NCI-H1417 treated with DMSO at 0.1 percent for 48 hours (cell line): ENCODE measurements around the gene OR56A4.

Source experiments
- DNase-seq: peaks from one replicate; lab custom pipeline; 2025; lab: John Stamatoyannopoulos, UW

OR56A4 gene

GRCh38 chr11:6006846-6007245 lies at the start of gene OR56A4:
OR56A4 (minus strand) TSS chr11:6006946; CDS start chr11:6002992, 3,954 bp downstream.
- no peak for DNase-seq

GRCh38 chr11:6055569-6055968 lies 48.8 kb upstream of the OR56A4 start:
- DNase-seq, result no peak

GRCh38 chr11:6052374-6052773 lies 45.6 kb upstream of the OR56A4 start:
- no peak for DNase-seq

- DNase-seq, result no peak
Measured at GRCh38 chr11:6040874-6041273, 34.1 kb upstream of the OR56A4 start.

GRCh38 chr11:6030708-6031405 lies 24.1 kb upstream of the OR56A4 start, which contains the start of gene OR56A1:
OR56A1 (minus strand) TSS chr11:6030758; CDS start chr11:6027692, 3,066 bp downstream.
- no peak for DNase-seq

- DNase-seq, result no peak
Measured at GRCh38 chr11:6027501-6027900, 20.8 kb upstream of the OR56A4 start.

GRCh38 chr11:6025056-6025455 lies 18.3 kb upstream of the OR56A4 start:
- DNase-seq, result no peak

- no peak for DNase-seq
Measured at GRCh38 chr11:6022956-6023355, 16.2 kb upstream of the OR56A4 start.

- DNase-seq, result no peak
Measured at GRCh38 chr11:6013042-6013441, 6.3 kb upstream of the OR56A4 start.

- DNase-seq, result no peak
Measured at GRCh38 chr11:6012035-6012668, 5.4 kb upstream of the OR56A4 start.

GRCh38 chr11:6006395-6006794 lies 351 bp downstream of the OR56A4 start:
- DNase-seq, result no peak

- no peak for DNase-seq
Measured at GRCh38 chr11:6002202-6002699, 4.5 kb downstream of the OR56A4 start.

- no peak for DNase-seq
Measured at GRCh38 chr11:5994791-5995190, 12.0 kb downstream of the OR56A4 start.

- DNase-seq, result no peak
Measured at GRCh38 chr11:5992604-5993251, 14.0 kb downstream of the OR56A4 start.

- DNase-seq, result no peak
Measured at GRCh38 chr11:5992150-5992549, 14.6 kb downstream of the OR56A4 start.

GRCh38 chr11:5989203-5989602 lies 17.5 kb downstream of the OR56A4 start:
- no peak for DNase-seq

- no peak for DNase-seq
Measured at GRCh38 chr11:5986885-5987284, 19.9 kb downstream of the OR56A4 start, which contains the start of gene OR52L1. OR52L1 (minus strand) TSS chr11:5986985; CDS start chr11:5986930, 55 bp downstream.

GRCh38 chr11:5983443-5983842 lies 23.3 kb downstream of the OR56A4 start:
- no peak for DNase-seq

GRCh38 chr11:5973530-5973929 lies 33.2 kb downstream of the OR56A4 start:
- DNase-seq, result no peak

GRCh38 chr11:5968394-5968793 lies 38.4 kb downstream of the OR56A4 start, which contains the start of gene OR56A5:
OR56A5 (minus strand) TSS chr11:5968494; CDS start chr11:5968494, 0 bp downstream.
- DNase-seq, result no peak

- DNase-seq, result no peak
Measured at GRCh38 chr11:5967708-5968107, 39.0 kb downstream of the OR56A4 start.

GRCh38 chr11:5966958-5967357 lies 39.8 kb downstream of the OR56A4 start:
- no peak for DNase-seq
